Kidney epithelial cell (primary cell): ENCODE data around the gene ELMO1. TPM values are rescaled to one million over a fixed set of nuclear protein-coding genes. Genes with fewer than 3 reads are reported as not detected.

Experiments
- DNase-seq: peaks from one replicate; pipeline ENCODE4 v3.0.0-alpha.2; 2010; ENCODE audit warnings: low read depth
- H3K27me3 ChIP-seq: 2 replicates; pipeline ENCODE4 v1.6.0; 2011; ENCODE audit warnings: low read length; ENCODE audit not compliant: control insufficient read depth, insufficient read depth
- H3K36me3 ChIP-seq: 2 replicates; pipeline ENCODE4 v1.5.1; 2011; ENCODE audit warnings: low read length; ENCODE audit not compliant: control insufficient read depth, insufficient read depth
- H3K4me3 ChIP-seq: 2 replicates; pipeline ENCODE4 v1.5.1; 2011; ENCODE audit warnings: low read depth, mild to moderate bottlenecking, control low read depth, low read length
- CTCF ChIP-seq: IDR thresholded peaks from 2 replicates; pipeline ENCODE4 v1.5.1; 2011; ENCODE audit warnings: mild to moderate bottlenecking, moderate library complexity, low read length, control low read depth, inconsistent platforms; ENCODE audit not compliant: insufficient read depth, poor library complexity, severe bottlenecking
- total RNA-seq: library from RNA; depleted of rRNA; stranded (reverse); fragments of >200 nt; gene quantifications from 2 replicates; pipeline ENCODE4 v1.2.3, GENCODE V29; 2015

Gene ELMO1
- total RNA-seq, 1 donor from 2014 or later = 11.4 TPM

- no peak overlapping the region for H3K4me3 ChIP-seq
- TF ChIP-seq CTCF = peak; percentile 89
- H3K36me3 ChIP-seq = no peaks in the 10 kb centered on the region
- DNase-seq = no peak
- peaks cover 6% of the 10 kb centered on the region for H3K27me3 ChIP-seq
Measured at GRCh38 chr7:36986948-36987724, 461.5 kb downstream of the ELMO1 start.

GRCh38 chr7:36986511-36986933 is 462.1 kb downstream of the ELMO1 start:
- Histone ChIP-seq H3K4me3 (no peak overlapping the region), H3K27me3 (peaks cover 6% of the 10 kb centered on the region), H3K36me3 (no peaks in the 10 kb centered on the region)
- no peak for TF ChIP-seq CTCF
- DNase-seq = no peak

GRCh38 chr7:36985866-36986400 is 462.7 kb downstream of the ELMO1 start:
- Histone ChIP-seq H3K27me3 (peaks cover 6% of the 10 kb centered on the region), H3K4me3 (no peak overlapping the region), H3K36me3 (no peaks in the 10 kb centered on the region)
- no peak for TF ChIP-seq CTCF
- no peak for DNase-seq

- H3K27me3 ChIP-seq = peaks cover 6% of the 10 kb centered on the region
- no peak for DNase-seq
- TF ChIP-seq CTCF = no peak
Measured at GRCh38 chr7:36985316-36985715, 463.3 kb downstream of the ELMO1 start.

GRCh38 chr7:36984710-36985312 is 463.9 kb downstream of the ELMO1 start:
- Histone ChIP-seq H3K27me3 (peaks cover 6% of the 10 kb centered on the region), H3K4me3 (no peak overlapping the region), H3K36me3 (no peaks in the 10 kb centered on the region)
- DNase-seq = no peak
- TF ChIP-seq CTCF = no peak

More at GRCh38 chr7:36985316-36985715, 463.3 kb downstream of the ELMO1 start:
- H3K4me3 ChIP-seq = no peak overlapping the region
- H3K36me3 ChIP-seq = no peaks in the 10 kb centered on the region
